ENCODE data around the gene CDH23. TPM values are rescaled to one million over a fixed set of nuclear protein-coding genes. Genes with fewer than 3 reads are reported as not detected.

CDH23 gene
- total and polyA plus RNA-seq, 7 donors = 1.00 to 3.8 (median 1.9) TPM

GRCh38 chr10:71714592-71714991, 317.9 kb downstream of the CDH23 start:
- intact Hi-C loops (cut with DNase I) = loop anchor here in 1 of 2 donors (5.0 kb wide), 1 partner anchor 322 kb away; no protein-coding TSS in a partner anchor
- WGBS, 3 donors = 45 to 68% (median 54%) methylated on average over 5 of the region's 5 CpGs
- no peak overlapping the region for H3K27ac ChIP-seq

GRCh38 chr10:71715026-71715425, 318.3 kb downstream of the CDH23 start:
- no peaks in the 10 kb centered on the region for H3K36me3 ChIP-seq (ENCODE audit: insufficient read depth in 1 of 2, low read depth in 1 of 2)
- H3K27ac ChIP-seq = no peak overlapping the region
- no peak overlapping the region for H3K4me3 ChIP-seq
- peaks cover 20% of the 10 kb centered on the region for H3K4me1 ChIP-seq
- WGBS, 3 donors = 52 to 61% (median 54%) methylated on average over 8 of the region's 8 CpGs
- intact Hi-C loops (cut with DNase I) = no loop called here
- ATAC-seq (no peak), DNase-seq (no peak)
- no peaks in the 10 kb centered on the region for H3K27me3 ChIP-seq (ENCODE audit: insufficient read depth in 3 of 3, low read length in 2 of 3)
- no peak for TF ChIP-seq CTCF (IDR thresholded peaks at IDR 0.05)
- no peaks in the 10 kb centered on the region for H3K9me3 ChIP-seq

More at GRCh38 chr10:71714592-71714991, 317.9 kb downstream of the CDH23 start:
- Histone ChIP-seq H3K4me1 (peaks cover 20% of the 10 kb centered on the region), H3K4me3 (no peak overlapping the region), H3K36me3 (ENCODE audit: insufficient read depth in 1 of 2, low read depth in 1 of 2) (no peaks in the 10 kb centered on the region), H3K27me3 (ENCODE audit: insufficient read depth in 3 of 3, low read length in 2 of 3) (no peaks in the 10 kb centered on the region), H3K9me3 (no peaks in the 10 kb centered on the region)
- no peak for DNase-seq
- no peak for TF ChIP-seq CTCF (IDR thresholded peaks at IDR 0.05)
- no peak for ATAC-seq

GRCh38 chr10:71715860-71716259, 319.1 kb downstream of the CDH23 start:
- TF ChIP-seq CTCF (IDR thresholded peaks at IDR 0.05) = no peak
- Histone ChIP-seq H3K27me3 (ENCODE audit: insufficient read depth in 3 of 3, low read length in 2 of 3) (no peaks in the 10 kb centered on the region), H3K4me3 (no peak overlapping the region), H3K36me3 (ENCODE audit: insufficient read depth in 1 of 2, low read depth in 1 of 2) (no peaks in the 10 kb centered on the region), H3K9me3 (no peaks in the 10 kb centered on the region), H3K4me1 (peaks cover 20% of the 10 kb centered on the region), H3K27ac (no peak overlapping the region)
- no peak for ATAC-seq
- intact Hi-C loops (cut with DNase I) = no loop called here
- WGBS, 3 donors = 91 to 95% (median 92%) methylated on average over 16 to 20 of the region's 20 CpGs
- no peak for DNase-seq

- ATAC-seq (no peak), DNase-seq (no peak)
- no peak for TF ChIP-seq CTCF (IDR thresholded peaks at IDR 0.05)
- no peak overlapping the region for H3K27ac ChIP-seq
- H3K4me3 ChIP-seq = no peak overlapping the region
- no peaks in the 10 kb centered on the region for H3K36me3 ChIP-seq (ENCODE audit: insufficient read depth in 1 of 2, low read depth in 1 of 2)
- intact Hi-C loops (cut with DNase I) = no loop called here
- no peaks in the 10 kb centered on the region for H3K9me3 ChIP-seq
- 85 to 94% (median 89%) methylated on average over 5 of the region's 5 CpGs for WGBS, 3 donors
- peaks cover 20% of the 10 kb centered on the region for H3K4me1 ChIP-seq
- H3K27me3 ChIP-seq (ENCODE audit: insufficient read depth in 3 of 3, low read length in 2 of 3) = no peaks in the 10 kb centered on the region
Observed at GRCh38 chr10:71716426-71716825, 319.7 kb downstream of the CDH23 start.

- 84 to 94% (median 86%) methylated on average over 4 of the region's 4 CpGs for WGBS, 3 donors
- Histone ChIP-seq H3K27me3 (ENCODE audit: insufficient read depth in 3 of 3, low read length in 2 of 3) (no peaks in the 10 kb centered on the region), H3K4me3 (no peak overlapping the region), H3K4me1 (peaks cover 20% of the 10 kb centered on the region), H3K9me3 (no peaks in the 10 kb centered on the region), H3K36me3 (ENCODE audit: insufficient read depth in 1 of 2, low read depth in 1 of 2) (no peaks in the 10 kb centered on the region), H3K27ac (no peak overlapping the region)
- intact Hi-C loops (cut with DNase I) = no loop called here
- ATAC-seq (no peak), DNase-seq (no peak)
- TF ChIP-seq CTCF (IDR thresholded peaks at IDR 0.05) = no peak
Observed at GRCh38 chr10:71717056-71717455, 320.3 kb downstream of the CDH23 start.

Measured in psoas muscle (tissue), 8 donors.